ENCODE measurements around the gene NOS3.

Gene NOS3

GRCh38 chr7:150992051-150992640 is 1.3 kb downstream of the NOS3 start:
- ATAC-seq (replicated peaks) (no peak), DNase-seq (no peak)
- peaks cover 8 to 20% of the 10 kb centered on the region in 2 donors for H3K4me1 Mint-ChIP-seq
- peaks cover 9 to 12% of the 10 kb centered on the region in 2 donors for H3K9me3 Mint-ChIP-seq
- no peak overlapping the region for H3K27ac Mint-ChIP-seq
- H3K36me3 Mint-ChIP-seq: peaks cover 5 to 11% of the 10 kb centered on the region in 2 donors
- peaks cover 58 to 64% of the 10 kb centered on the region in 2 donors for H3K27me3 Mint-ChIP-seq
- H3K4me3 Mint-ChIP-seq: no peak overlapping the region

- H3K4me1 Mint-ChIP-seq: peaks cover 8 to 20% of the 10 kb centered on the region in 2 donors
- no peak overlapping the region for H3K4me3 Mint-ChIP-seq
- no peak overlapping the region for H3K27ac Mint-ChIP-seq
- DNase-seq (no peak), ATAC-seq (replicated peaks) (peak; percentile 68 to 73)
- H3K36me3 Mint-ChIP-seq: peaks cover 5 to 11% of the 10 kb centered on the region in 2 donors
- H3K27me3 Mint-ChIP-seq: peaks cover 58 to 64% of the 10 kb centered on the region in 2 donors
- H3K9me3 Mint-ChIP-seq: peaks cover 9 to 12% of the 10 kb centered on the region in 2 donors
Measured at GRCh38 chr7:150992833-150993302, 2.1 kb downstream of the NOS3 start.

- Mint-ChIP-seq H3K27me3 (peaks cover 58 to 64% of the 10 kb centered on the region in 2 donors), H3K9me3 (peaks cover 9 to 12% of the 10 kb centered on the region in 2 donors), H3K36me3 (peaks cover 5 to 11% of the 10 kb centered on the region in 2 donors), H3K4me3 (no peak overlapping the region), H3K4me1 (peaks cover 3 to 15% of the 10 kb centered on the region in 2 donors), H3K27ac (no peak overlapping the region)
- DNase-seq: no peak
- ATAC-seq (replicated peaks): no peak
Measured at GRCh38 chr7:150993511-150993910, 2.7 kb downstream of the NOS3 start.

- ATAC-seq (replicated peaks): peak; percentile 63 to 64
- peaks cover 9 to 12% of the 10 kb centered on the region in 2 donors for H3K9me3 Mint-ChIP-seq
- H3K36me3 Mint-ChIP-seq: peaks cover 5 to 11% of the 10 kb centered on the region in 2 donors
- peaks cover 2 to 8% of the 10 kb centered on the region in 2 donors for H3K4me1 Mint-ChIP-seq
- peaks cover 54 to 64% of the 10 kb centered on the region in 2 donors for H3K27me3 Mint-ChIP-seq
- H3K27ac Mint-ChIP-seq: no peak overlapping the region
- no peak overlapping the region for H3K4me3 Mint-ChIP-seq
- no peak for DNase-seq
Measured at GRCh38 chr7:150994141-150994837, 3.5 kb downstream of the NOS3 start.

GRCh38 chr7:150994838-150995510 is 4.2 kb downstream of the NOS3 start:
- ATAC-seq (replicated peaks) (peak in 1 of 2 donors; percentile 5), DNase-seq (no peak)
- Mint-ChIP-seq H3K9me3 (peaks cover 9 to 11% of the 10 kb centered on the region in 2 donors), H3K4me3 (no peak overlapping the region), H3K27ac (no peak overlapping the region), H3K4me1 (peaks cover 2 to 8% of the 10 kb centered on the region in 2 donors), H3K27me3 (peaks cover 47 to 57% of the 10 kb centered on the region in 2 donors), H3K36me3 (peaks cover 5 to 9% of the 10 kb centered on the region in 2 donors)

GRCh38 chr7:150996376-150997074 is 5.7 kb downstream of the NOS3 start:
- ATAC-seq (replicated peaks) (no peak), DNase-seq (no peak)
- Mint-ChIP-seq H3K36me3 (peaks cover 0 to 1% of the 10 kb centered on the region in 2 donors), H3K27ac (no peak overlapping the region), H3K27me3 (peaks cover 45 to 54% of the 10 kb centered on the region in 2 donors), H3K4me3 (no peak overlapping the region), H3K4me1 (peaks cover 2 to 8% of the 10 kb centered on the region in 2 donors), H3K9me3 (no peaks in the 10 kb centered on the region)

GRCh38 chr7:150997075-150997511 is 6.3 kb downstream of the NOS3 start:
- H3K4me1 Mint-ChIP-seq: peaks cover 2 to 8% of the 10 kb centered on the region in 2 donors
- peaks cover 45 to 59% of the 10 kb centered on the region in 2 donors for H3K27me3 Mint-ChIP-seq
- no peak overlapping the region for H3K4me3 Mint-ChIP-seq
- no peak for ATAC-seq (replicated peaks)
- H3K9me3 Mint-ChIP-seq: no peaks in the 10 kb centered on the region
- H3K27ac Mint-ChIP-seq: no peak overlapping the region
- H3K36me3 Mint-ChIP-seq: peaks cover 0 to 1% of the 10 kb centered on the region in 2 donors
- DNase-seq: no peak

- Mint-ChIP-seq H3K36me3 (no peaks in the 10 kb centered on the region), H3K4me1 (peaks cover 2 to 8% of the 10 kb centered on the region in 2 donors), H3K27ac (no peak overlapping the region), H3K27me3 (peaks cover 41 to 57% of the 10 kb centered on the region in 2 donors), H3K9me3 (no peaks in the 10 kb centered on the region), H3K4me3 (no peak overlapping the region)
- ATAC-seq (replicated peaks): no peak
- DNase-seq: no peak
Measured at GRCh38 chr7:150997817-150998216, 7.0 kb downstream of the NOS3 start.

GRCh38 chr7:150998341-150998740 is 7.5 kb downstream of the NOS3 start:
- Mint-ChIP-seq H3K27me3 (peaks cover 39 to 58% of the 10 kb centered on the region in 2 donors), H3K9me3 (no peaks in the 10 kb centered on the region), H3K4me3 (no peak overlapping the region), H3K36me3 (no peaks in the 10 kb centered on the region), H3K4me1 (peaks cover 2 to 8% of the 10 kb centered on the region in 2 donors), H3K27ac (no peak overlapping the region)
- ATAC-seq (replicated peaks) (no peak), DNase-seq (no peak)

- no peak for DNase-seq
- Mint-ChIP-seq H3K4me1 (peaks cover 2 to 8% of the 10 kb centered on the region in 2 donors), H3K9me3 (no peaks in the 10 kb centered on the region), H3K36me3 (no peaks in the 10 kb centered on the region), H3K27ac (no peak overlapping the region), H3K4me3 (no peak overlapping the region), H3K27me3 (peaks cover 39 to 63% of the 10 kb centered on the region in 2 donors)
- no peak for ATAC-seq (replicated peaks)
Measured at GRCh38 chr7:150999001-150999400, 8.2 kb downstream of the NOS3 start.

GRCh38 chr7:150999497-151000230 is 8.8 kb downstream of the NOS3 start:
- H3K27ac Mint-ChIP-seq: no peak overlapping the region
- ATAC-seq (replicated peaks) (no peak), DNase-seq (no peak)
- no peaks in the 10 kb centered on the region for H3K36me3 Mint-ChIP-seq
- no peaks in the 10 kb centered on the region for H3K9me3 Mint-ChIP-seq
- peaks cover 2 to 8% of the 10 kb centered on the region in 2 donors for H3K4me1 Mint-ChIP-seq
- no peak overlapping the region for H3K4me3 Mint-ChIP-seq
- peaks cover 39 to 63% of the 10 kb centered on the region in 2 donors for H3K27me3 Mint-ChIP-seq

- no peaks in the 10 kb centered on the region for H3K9me3 Mint-ChIP-seq
- H3K36me3 Mint-ChIP-seq: no peaks in the 10 kb centered on the region
- DNase-seq (no peak), ATAC-seq (replicated peaks) (no peak)
- H3K27me3 Mint-ChIP-seq: peaks cover 39 to 63% of the 10 kb centered on the region in 2 donors
- no peak overlapping the region for H3K4me3 Mint-ChIP-seq
- H3K27ac Mint-ChIP-seq: no peak overlapping the region
- peaks cover 0 to 8% of the 10 kb centered on the region in 2 donors for H3K4me1 Mint-ChIP-seq
Measured at GRCh38 chr7:151000897-151001495, 10.2 kb downstream of the NOS3 start.

- Mint-ChIP-seq H3K4me3 (no peak overlapping the region), H3K27ac (no peak overlapping the region), H3K27me3 (peaks cover 35 to 59% of the 10 kb centered on the region in 2 donors), H3K4me1 (peaks cover 0 to 4% of the 10 kb centered on the region in 2 donors), H3K36me3 (no peaks in the 10 kb centered on the region), H3K9me3 (no peaks in the 10 kb centered on the region)
- ATAC-seq (replicated peaks) (no peak), DNase-seq (no peak)
Measured at GRCh38 chr7:151001546-151001945, 10.7 kb downstream of the NOS3 start.
